ENCODE results near the gene PSME1.

DNA sequence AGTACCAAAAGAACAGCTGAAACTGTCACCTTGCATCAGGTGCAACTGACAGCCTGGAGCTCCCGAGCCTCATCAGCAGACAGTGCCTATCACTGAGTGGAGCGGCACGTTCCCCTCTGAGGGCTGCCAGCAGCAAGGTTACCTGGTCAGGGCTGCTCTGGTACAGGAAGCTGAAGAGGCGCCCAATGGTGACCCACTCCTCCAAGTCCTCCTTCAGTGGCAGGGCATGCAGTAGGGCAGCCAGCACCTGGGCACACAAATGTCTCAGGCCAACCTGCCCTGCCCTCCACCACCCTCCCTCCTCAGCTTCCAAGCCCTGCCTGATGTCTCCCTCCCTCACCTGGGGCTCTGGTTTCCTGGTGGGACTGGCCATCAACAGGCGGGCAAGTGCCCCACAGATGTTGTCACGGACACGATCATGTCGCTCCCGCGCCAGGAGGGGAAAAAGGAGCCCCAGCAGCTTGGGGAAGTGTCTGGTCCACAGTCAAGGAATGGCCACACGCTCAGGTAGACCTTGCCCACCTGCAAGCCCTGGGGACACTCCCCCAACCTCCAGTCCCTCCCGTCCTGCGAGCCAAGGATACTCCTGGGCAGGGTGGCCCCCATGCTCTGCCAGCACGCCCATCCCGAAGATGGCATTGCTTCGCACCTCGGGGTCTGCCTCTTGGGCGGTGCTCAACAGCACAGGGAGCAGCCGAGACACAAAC is 45.5 kb downstream of the PSME1 start:
- TF ChIP-seq, protein P1, sequence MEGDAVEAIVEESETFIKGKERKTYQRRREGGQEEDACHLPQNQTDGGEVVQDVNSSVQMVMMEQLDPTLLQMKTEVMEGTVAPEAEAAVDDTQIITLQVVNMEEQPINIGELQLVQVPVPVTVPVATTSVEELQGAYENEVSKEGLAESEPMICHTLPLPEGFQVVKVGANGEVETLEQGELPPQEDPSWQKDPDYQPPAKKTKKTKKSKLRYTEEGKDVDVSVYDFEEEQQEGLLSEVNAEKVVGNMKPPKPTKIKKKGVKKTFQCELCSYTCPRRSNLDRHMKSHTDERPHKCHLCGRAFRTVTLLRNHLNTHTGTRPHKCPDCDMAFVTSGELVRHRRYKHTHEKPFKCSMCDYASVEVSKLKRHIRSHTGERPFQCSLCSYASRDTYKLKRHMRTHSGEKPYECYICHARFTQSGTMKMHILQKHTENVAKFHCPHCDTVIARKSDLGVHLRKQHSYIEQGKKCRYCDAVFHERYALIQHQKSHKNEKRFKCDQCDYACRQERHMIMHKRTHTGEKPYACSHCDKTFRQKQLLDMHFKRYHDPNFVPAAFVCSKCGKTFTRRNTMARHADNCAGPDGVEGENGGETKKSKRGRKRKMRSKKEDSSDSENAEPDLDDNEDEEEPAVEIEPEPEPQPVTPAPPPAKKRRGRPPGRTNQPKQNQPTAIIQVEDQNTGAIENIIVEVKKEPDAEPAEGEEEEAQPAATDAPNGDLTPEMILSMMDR (IDR thresholded peaks at IDR 0.05): no peak
- TF ChIP-seq ZFX (IDR thresholded peaks at IDR 0.05; ENCODE audit: borderline replicate concordance): no peak
